SU-DHL-6 (cell line): ENCODE results near the gene SMOC1.

ENCODE experiments used
- H2AFZ ChIP-seq: fragments of 200-600 bp; sonication (generic); 2 replicates; pipeline ENCODE4 v1.6.1; 2014; ENCODE audit warnings: low read depth, mild to moderate bottlenecking, moderate library complexity, mixed read lengths, antibody characterized with exemption, low read length; ENCODE audit not compliant: severe bottlenecking
- H3F3A ChIP-seq: fragments of 200-600 bp; shearing (Covaris generic); 2 replicates; pipeline ENCODE4 v1.6.0; 2016; ENCODE audit warnings: antibody characterized with exemption, mild to moderate bottlenecking; ENCODE audit not compliant: insufficient read depth
- H3K27ac ChIP-seq: fragments of 200-600 bp; sonication (generic); 2 replicates; pipeline ENCODE4 v1.5.1; 2016; ENCODE audit warnings: low read depth, mild to moderate bottlenecking, low read length, moderate library complexity, mixed read lengths
- H3K27me3 ChIP-seq: fragments of 200-600 bp; sonication (generic), shearing (Covaris generic); 2 replicates; pipeline ENCODE4 v1.6.0; 2014; ENCODE audit warnings: mild to moderate bottlenecking, low read length
- H3K36me3 ChIP-seq: fragments of 200-600 bp; sonication (generic); 2 replicates; pipeline ENCODE4 v1.6.1; 2014; ENCODE audit warnings: mild to moderate bottlenecking, low read length, mixed read lengths
- H3K4me2 ChIP-seq: fragments of 300-600, 200-600 bp; shearing (Covaris generic), sonication (generic); 2 replicates; pipeline ENCODE4 v1.6.0; 2014; ENCODE audit warnings: low read length, low read depth, mild to moderate bottlenecking; ENCODE audit not compliant: poor library complexity, severe bottlenecking
- H3K4me3 ChIP-seq: fragments of 200-600 bp; sonication (generic); 2 replicates; pipeline ENCODE4 v1.5.1; 2014; ENCODE audit warnings: antibody characterized with exemption, low read length, mild to moderate bottlenecking, mixed read lengths; ENCODE audit not compliant: insufficient read depth, poor library complexity, severe bottlenecking
- H3K79me2 ChIP-seq: fragments of 200-600 bp; sonication (generic); 2 replicates; pipeline ENCODE4 v1.6.1; 2014; ENCODE audit warnings: mild to moderate bottlenecking, low read length, moderate library complexity; ENCODE audit not compliant: insufficient read depth
- H3K9ac ChIP-seq: fragments of 200-600 bp; sonication (generic); 2 replicates; pipeline ENCODE4 v1.7.0; 2014; ENCODE audit warnings: mild to moderate bottlenecking, low read length
- H3K9me2 ChIP-seq: fragments of 200-600 bp; sonication (generic); replicated peaks from 2 replicates; pipeline ENCODE4 v1.6.1; 2014; ENCODE audit warnings: low read length; ENCODE audit not compliant: insufficient read depth
- H3K9me3 ChIP-seq: fragments of 200-600 bp; sonication (generic); 2 replicates; pipeline ENCODE4 v1.6.1; 2014; ENCODE audit warnings: low read length, mixed read lengths; ENCODE audit not compliant: insufficient read depth
- H4K20me1 ChIP-seq: fragments of 200-600 bp; sonication (generic); 2 replicates; pipeline ENCODE4 v1.6.1; 2014; ENCODE audit warnings: low read depth, mild to moderate bottlenecking, antibody characterized with exemption, low read length, moderate library complexity, mixed read lengths
- EZH2phosphoT487 ChIP-seq: fragments of 200-600 bp; sonication (generic), shearing (Covaris generic); conservative IDR thresholded peaks from 2 replicates; pipeline ENCODE4 v1.6.1; 2018; ENCODE audit warnings: mild to moderate bottlenecking, antibody characterized with exemption, low read length, moderate library complexity, mixed read lengths
- TF ChIP-seq, protein P1 (sequence below): fragments of 200-600 bp; sonication (generic); IDR thresholded peaks from one replicate; pipeline ENCODE4 v1.5.1; 2017; ENCODE audit warnings: antibody characterized with exemption, mild to moderate bottlenecking, low read length, moderate library complexity; ENCODE audit not compliant: insufficient read depth, poor library complexity, severe bottlenecking

SMOC1 gene

DNA sequence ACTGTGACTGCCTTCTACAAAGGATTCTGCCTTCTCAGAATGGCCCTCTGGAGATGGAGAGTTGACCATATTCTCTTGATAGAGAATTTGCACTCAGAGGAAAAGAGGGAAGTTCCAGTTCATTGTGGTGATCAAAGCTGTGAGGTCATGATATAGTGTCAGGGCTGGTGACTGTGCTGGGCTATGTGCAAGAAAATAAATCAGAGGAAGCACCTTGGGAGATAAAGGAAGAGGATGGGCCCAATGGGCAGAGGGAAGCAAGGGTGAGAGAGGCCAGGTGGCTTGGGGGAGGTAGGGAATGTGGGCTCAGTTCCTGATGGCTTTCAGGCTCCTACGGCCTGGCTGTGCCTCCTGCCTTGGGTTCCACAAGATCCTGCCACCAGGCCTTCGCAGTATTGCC is 163.8 kb downstream of the SMOC1 start:
- no peaks in the 10 kb centered on the region for H4K20me1 ChIP-seq

DNA sequence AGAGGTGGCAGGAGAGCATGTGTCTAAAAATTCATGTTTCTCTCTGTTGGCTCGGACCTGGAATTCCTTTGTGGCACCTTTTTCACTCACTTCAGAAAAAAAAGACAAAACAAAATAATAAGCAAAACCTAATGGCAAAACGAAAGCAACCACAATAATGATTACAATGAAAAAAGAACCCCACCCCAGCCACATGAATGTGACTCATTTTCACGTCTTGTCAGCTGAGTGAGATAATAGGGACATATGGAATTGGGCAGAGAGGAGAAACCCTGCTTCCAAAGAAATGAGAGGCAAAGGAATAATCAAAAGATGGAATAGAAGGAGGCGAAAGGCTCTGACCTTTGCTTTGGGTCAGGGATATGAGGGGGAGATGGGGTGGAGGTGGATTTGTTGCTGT is 166.1 kb downstream of the SMOC1 start:
- Histone ChIP-seq H3K9me3 (no peaks in the 10 kb centered on the region), H2AFZ (no peak overlapping the region), H3K36me3 (no peaks in the 10 kb centered on the region), H3K27me3 (no peaks in the 10 kb centered on the region), H3K9ac (no peak overlapping the region), H4K20me1 (no peaks in the 10 kb centered on the region), H3K9me2 (no peaks in the 10 kb centered on the region), H3F3A (no peaks in the 10 kb centered on the region), H3K27ac (no peak overlapping the region), H3K4me3 (no peak overlapping the region), H3K79me2 (no peaks in the 10 kb centered on the region), H3K4me2 (no peak overlapping the region)
- TF ChIP-seq, protein P1, sequence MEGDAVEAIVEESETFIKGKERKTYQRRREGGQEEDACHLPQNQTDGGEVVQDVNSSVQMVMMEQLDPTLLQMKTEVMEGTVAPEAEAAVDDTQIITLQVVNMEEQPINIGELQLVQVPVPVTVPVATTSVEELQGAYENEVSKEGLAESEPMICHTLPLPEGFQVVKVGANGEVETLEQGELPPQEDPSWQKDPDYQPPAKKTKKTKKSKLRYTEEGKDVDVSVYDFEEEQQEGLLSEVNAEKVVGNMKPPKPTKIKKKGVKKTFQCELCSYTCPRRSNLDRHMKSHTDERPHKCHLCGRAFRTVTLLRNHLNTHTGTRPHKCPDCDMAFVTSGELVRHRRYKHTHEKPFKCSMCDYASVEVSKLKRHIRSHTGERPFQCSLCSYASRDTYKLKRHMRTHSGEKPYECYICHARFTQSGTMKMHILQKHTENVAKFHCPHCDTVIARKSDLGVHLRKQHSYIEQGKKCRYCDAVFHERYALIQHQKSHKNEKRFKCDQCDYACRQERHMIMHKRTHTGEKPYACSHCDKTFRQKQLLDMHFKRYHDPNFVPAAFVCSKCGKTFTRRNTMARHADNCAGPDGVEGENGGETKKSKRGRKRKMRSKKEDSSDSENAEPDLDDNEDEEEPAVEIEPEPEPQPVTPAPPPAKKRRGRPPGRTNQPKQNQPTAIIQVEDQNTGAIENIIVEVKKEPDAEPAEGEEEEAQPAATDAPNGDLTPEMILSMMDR: no peak
- TF ChIP-seq EZH2phosphoT487: no peak

More for the DNA sequence above, 163.8 kb downstream of the SMOC1 start:
- no peak overlapping the region for H3K4me2 ChIP-seq
- H3K79me2 ChIP-seq: no peaks in the 10 kb centered on the region
- H3K27me3 ChIP-seq: no peaks in the 10 kb centered on the region
- H3K27ac ChIP-seq: no peak overlapping the region
- no peak for TF ChIP-seq EZH2phosphoT487
- TF ChIP-seq, protein P1: no peak
- no peaks in the 10 kb centered on the region for H3K9me3 ChIP-seq
- H3K9me2 ChIP-seq: no peaks in the 10 kb centered on the region
- no peak overlapping the region for H3K4me3 ChIP-seq
- H2AFZ ChIP-seq: no peak overlapping the region
- no peaks in the 10 kb centered on the region for H3F3A ChIP-seq
- H3K36me3 ChIP-seq: no peaks in the 10 kb centered on the region
- no peak overlapping the region for H3K9ac ChIP-seq

DNA sequence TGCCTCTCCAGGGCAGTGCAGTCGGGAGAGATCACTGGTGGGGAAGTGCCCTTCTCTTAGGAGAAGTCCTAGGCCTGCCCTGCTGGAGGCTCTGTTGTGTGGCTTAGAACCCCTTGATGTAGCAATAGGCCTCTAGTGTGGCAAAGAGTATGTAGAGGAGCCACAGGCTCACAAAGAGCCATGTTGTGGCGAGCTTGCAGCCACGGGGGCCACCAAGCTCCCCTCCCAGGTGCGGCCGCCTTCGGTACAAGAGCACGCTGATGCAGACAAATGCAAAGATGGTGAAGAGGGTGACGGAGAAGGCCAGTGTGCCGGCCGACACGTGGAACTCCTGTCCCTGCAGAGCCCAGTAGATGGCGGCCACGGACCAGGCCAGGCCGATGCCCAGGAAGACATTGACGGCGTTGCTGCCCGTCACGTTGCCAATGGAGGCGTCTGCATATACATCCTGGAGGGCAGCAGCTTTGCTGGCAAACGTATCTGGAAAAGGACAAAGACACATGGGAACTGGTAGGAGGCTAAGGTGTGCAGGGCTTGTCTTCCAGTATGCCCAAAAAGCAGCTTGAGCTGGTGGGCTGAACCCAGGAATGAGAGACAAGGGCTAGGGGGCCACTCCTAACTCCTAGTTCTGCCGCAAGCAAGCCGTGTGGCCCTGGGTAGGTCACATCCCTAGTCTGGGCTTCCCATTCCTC is 166.8 kb downstream of the SMOC1 start:
- Histone ChIP-seq H3K9me3 (no peaks in the 10 kb centered on the region), H3F3A (no peaks in the 10 kb centered on the region), H4K20me1 (no peaks in the 10 kb centered on the region), H3K4me2 (no peak overlapping the region), H3K27me3 (no peaks in the 10 kb centered on the region), H2AFZ (no peak overlapping the region), H3K79me2 (no peaks in the 10 kb centered on the region), H3K4me3 (no peak overlapping the region), H3K36me3 (no peaks in the 10 kb centered on the region), H3K9ac (no peak overlapping the region), H3K9me2 (no peaks in the 10 kb centered on the region), H3K27ac (no peak overlapping the region)
- TF ChIP-seq EZH2phosphoT487: no peak
- TF ChIP-seq, protein P1: no peak
